IMR-90 (cell line): ENCODE data around the gene NAGK. TPM values are rescaled to one million over a fixed set of nuclear protein-coding genes. Genes with fewer than 3 reads are reported as not detected.
"Not testable (repeated sequence)": the region's sequence is repeated elsewhere in the genome, so short reads cannot be mapped to it uniquely, and the experiment has no call there.

ENCODE experiments used
- ATAC-seq: fragments of 200-7000 bp; cut with Tn5 transposase; 2 replicates; pipeline ENCODE4 v1.9.1; 2020; ENCODE audit warnings: low read depth, mild to moderate bottlenecking, moderate library complexity
- BruUV-seq: library from RNA; stranded (reverse); fragments of 400-500 nt; replicated peaks from 2 replicates; lab custom pipeline; 2021; lab: Mats Ljungman, UMichigan
- CTCF ChIA-PET: fragments of 300-600 bp; formaldehyde crosslinking; extraction: SDS; loops from one replicate; lab custom pipeline; 2021; ENCODE audit warnings: antibody characterized with exemption; lab: Yijun Ruan, JAX
- POLR2A ChIA-PET: fragments of 300-600 bp; sonication (Branson Sonifier 250); formaldehyde crosslinking; loops from one replicate; lab custom pipeline; 2022; ENCODE audit warnings: antibody characterized with exemption; ENCODE audit not compliant: unreplicated experiment; lab: Charles Lee
- DNase-seq: peaks from one replicate; pipeline ENCODE4 v3.0.0; 2013
- H2AFZ ChIP-seq: replicated peaks from 2 replicates; pipeline ENCODE3; 2013; ENCODE audit warnings: low read length, mild to moderate bottlenecking; ENCODE audit not compliant: poor library complexity
- H2AK5ac ChIP-seq: 2 replicates; pipeline ENCODE4 v1.6.1; 2013; ENCODE audit warnings: low read depth, low read length, inconsistent platforms
- H2AK9ac ChIP-seq: replicated peaks from 2 replicates; pipeline ENCODE3; 2013; ENCODE audit warnings: mild to moderate bottlenecking, low read depth, low read length, moderate library complexity; ENCODE audit not compliant: poor library complexity
- H2BK120ac ChIP-seq: 2 replicates; pipeline ENCODE4 v1.6.1; 2013; ENCODE audit warnings: low read depth, low read length, inconsistent platforms
- H2BK15ac ChIP-seq: 3 replicates; pipeline ENCODE4 v1.6.1; 2013; ENCODE audit warnings: low read depth, low read length, inconsistent platforms
- H2BK20ac ChIP-seq: 2 replicates; pipeline ENCODE4 v1.6.1; 2013; ENCODE audit warnings: low read depth, mild to moderate bottlenecking, inconsistent platforms, low read length, moderate library complexity
- H2BK5ac ChIP-seq: 2 replicates; pipeline ENCODE4 v1.6.1; 2013; ENCODE audit warnings: mild to moderate bottlenecking, low read depth, low read length, inconsistent platforms; ENCODE audit not compliant: poor library complexity, severe bottlenecking
- H3K14ac ChIP-seq: replicated peaks from 2 replicates; pipeline ENCODE4 v1.6.1; 2013; ENCODE audit warnings: low read depth, low read length, inconsistent platforms
- H3K18ac ChIP-seq: 2 replicates; pipeline ENCODE4 v1.6.1; 2013; ENCODE audit warnings: low read depth, low read length, control low read depth
- H3K23ac ChIP-seq: 2 replicates; pipeline ENCODE4 v1.6.1; 2013; ENCODE audit warnings: low read depth, low read length, inconsistent platforms
- H3K27ac ChIP-seq: 2 replicates; pipeline ENCODE4 v1.5.1; 2013; ENCODE audit warnings: mild to moderate bottlenecking, control low read depth, low read length; ENCODE audit not compliant: insufficient read depth
- H3K27me3 ChIP-seq: 2 replicates; pipeline ENCODE4 v1.6.1; 2013; ENCODE audit warnings: low read length; ENCODE audit not compliant: control insufficient read depth, insufficient read depth
- H3K36me3 ChIP-seq: 2 replicates; pipeline ENCODE4 v1.6.1; 2013; ENCODE audit warnings: low read length, mixed read lengths; ENCODE audit not compliant: control insufficient read depth, insufficient read depth
- H3K4ac ChIP-seq: 2 replicates; pipeline ENCODE4 v1.6.1; 2013; ENCODE audit warnings: low read depth, low read length, inconsistent platforms
- H3K4me1 ChIP-seq: 2 replicates; pipeline ENCODE4 v1.6.1; 2013; ENCODE audit warnings: low read length, mixed read lengths; ENCODE audit not compliant: control insufficient read depth, insufficient read depth
- H3K4me2 ChIP-seq: 2 replicates; pipeline ENCODE4 v1.6.1; 2013; ENCODE audit warnings: low read depth, mild to moderate bottlenecking, control low read depth, low read length, moderate library complexity
- H3K4me3 ChIP-seq: 2 replicates; pipeline ENCODE4 v1.5.1; 2013; ENCODE audit warnings: low read depth, mild to moderate bottlenecking, control low read depth, low read length, moderate library complexity; ENCODE audit not compliant: insufficient read depth
- H3K56ac ChIP-seq: 2 replicates; pipeline ENCODE4 v1.6.1; 2013; ENCODE audit warnings: low read length, inconsistent platforms; ENCODE audit not compliant: insufficient read depth; ENCODE audit errors: extremely low read depth
- H3K79me1 ChIP-seq, 2 experiments: 2 replicates each; pipeline ENCODE4 v1.6.1; 2013; ENCODE audit warnings: low read length in 2 of 2, inconsistent platforms in 1 of 2, low read depth in 1 of 2
- H3K9ac ChIP-seq: 2 replicates; pipeline ENCODE4 v1.6.1; 2013; ENCODE audit warnings: low read depth, low read length, control low read depth
- H3K9me1 ChIP-seq: 2 replicates; pipeline ENCODE4 v1.6.1; 2013; ENCODE audit warnings: low read length, inconsistent platforms; ENCODE audit not compliant: insufficient read depth
- H3K9me3 ChIP-seq: 2 replicates; pipeline ENCODE4 v1.6.1; 2013; ENCODE audit warnings: low read length; ENCODE audit not compliant: control insufficient read depth, insufficient read depth
- H4K20me1 ChIP-seq: 2 replicates; pipeline ENCODE4 v1.6.1; 2013; ENCODE audit warnings: low read length, inconsistent platforms; ENCODE audit not compliant: insufficient read depth
- H4K5ac ChIP-seq: 2 replicates; pipeline ENCODE4 v1.6.1; 2013; ENCODE audit warnings: mild to moderate bottlenecking, low read depth, low read length, control low read depth
- H4K8ac ChIP-seq, 2 experiments: 2 replicates each; pipeline ENCODE4 v1.6.1; 2013; ENCODE audit warnings: low read depth in 2 of 2, low read length in 2 of 2, control low read depth in 1 of 2, inconsistent platforms in 1 of 2
- H4K91ac ChIP-seq: 2 replicates; pipeline ENCODE4 v1.6.1; 2013; ENCODE audit warnings: low read depth, low read length, inconsistent platforms; ENCODE audit not compliant: insufficient read depth
- WGBS, 2 experiments: methylation state at CpG; one replicate each; pipeline versions ENCODE4 v1.1.5 to v1.1.7; 2013; ENCODE audit warnings: missing lambda C conversion rate in 2 of 2; ENCODE audit not compliant: insufficient read length in 1 of 2; ENCODE audit errors: extremely low coverage in 2 of 2; 5-methylcytosine and 5-hydroxymethylcytosine counted together
- dilution Hi-C: fragments of 300-500 bp; cut with HindIII; formaldehyde crosslinking; loops from one replicate; pipeline ENCODE4 v1.14.3; 2018; ENCODE audit warnings: low sequenced_read_pairs; ENCODE audit not compliant: unreplicated experiment
- in situ Hi-C: fragments of 300-500 bp; cut with MboI; formaldehyde crosslinking; loops from 3 replicates; pipeline ENCODE4 v1.14.3; 2019; ENCODE audit warnings: low sequenced_read_pairs, inconsistent platforms, mixed read lengths
- intact Hi-C: fragments of 100-400 bp; cut with micrococcal nuclease; formaldehyde crosslinking; loops from 2 replicates; pipeline ENCODE4 v1.10.0; 2022
- polyA plus RNA-seq, 3 experiments: library from polyadenylated mRNA; depleted of rRNA; stranded (reverse); fragments of >200 nt; gene quantifications; 2 replicates each; pipeline ENCODE4 v1.2.3, GENCODE V29; 2012; ENCODE audit warnings: low replicate concordance in 1 of 3
- total RNA-seq: library from RNA; depleted of rRNA; stranded (reverse); fragments of >200 nt; gene quantifications from 2 replicates; pipeline ENCODE4 v1.2.3, GENCODE V29; 2012

Gene NAGK
- total and polyA plus RNA-seq, 2 of the 4 experiments (the other 2 are of a cell fraction): 60.4 to 146 TPM

- H3K4ac ChIP-seq, H2BK15ac ChIP-seq, H2BK120ac ChIP-seq, DNase-seq, H3K14ac ChIP-seq, H3K9me1 ChIP-seq, H4K8ac ChIP-seq, H2AK9ac ChIP-seq, H2AK5ac ChIP-seq, H3K36me3 ChIP-seq, H3K27me3 ChIP-seq, H3K18ac ChIP-seq, H3K4me1 ChIP-seq, H4K91ac ChIP-seq, H3K27ac ChIP-seq, H4K20me1 ChIP-seq, CTCF ChIA-PET, H3K9ac ChIP-seq, BruUV-seq, in situ Hi-C loops, H2AFZ ChIP-seq, H3K9me3 ChIP-seq, H3K4me2 ChIP-seq, H3K23ac ChIP-seq, ATAC-seq, H2BK5ac ChIP-seq, H3K4me3 ChIP-seq, intact Hi-C loops, dilution Hi-C loops, H3K56ac ChIP-seq, H2BK20ac ChIP-seq, H3K79me1 ChIP-seq, POLR2A ChIA-PET, H4K5ac ChIP-seq: not testable (repeated sequence)
- no CpG with 5 or more reads among the region's 15 CpGs for WGBS, 2 experiments
Observed at GRCh38 chr2:71023553-71024243, 44.8 kb upstream of the NAGK start.

GRCh38 chr2:71036296-71036695 lies 32.2 kb upstream of the NAGK start:
- H3K9me3 ChIP-seq, CTCF ChIA-PET, BruUV-seq, H3K14ac ChIP-seq, intact Hi-C loops, H3K79me1 ChIP-seq, POLR2A ChIA-PET, H3K9me1 ChIP-seq, in situ Hi-C loops, H2AFZ ChIP-seq, H4K8ac ChIP-seq, ATAC-seq, DNase-seq, H2AK5ac ChIP-seq, H2BK20ac ChIP-seq, H3K27ac ChIP-seq, H3K56ac ChIP-seq, H3K4me1 ChIP-seq, H3K4me3 ChIP-seq, H3K27me3 ChIP-seq, H3K18ac ChIP-seq, H3K23ac ChIP-seq, H4K91ac ChIP-seq, H4K5ac ChIP-seq, H2BK120ac ChIP-seq, H3K4ac ChIP-seq, H2BK5ac ChIP-seq, H4K20me1 ChIP-seq, H3K36me3 ChIP-seq, H2BK15ac ChIP-seq, H2AK9ac ChIP-seq, H3K9ac ChIP-seq, dilution Hi-C loops, H3K4me2 ChIP-seq: not testable (repeated sequence)
- WGBS, 2 experiments: no CpG with 5 or more reads among the region's 8 CpGs
